22Rv1 (cell line): Measurements from ENCODE around the gene USP6NL.

ENCODE experiments used
- ZFX ChIP-seq: fragments of 450-650 bp; IDR thresholded peaks from 2 replicates; pipeline ENCODE4 v1.6.1; 2017; ENCODE audit warnings: antibody characterized with exemption, borderline replicate concordance
- TF ChIP-seq, protein P1 (sequence below): fragments of 450-650 bp; IDR thresholded peaks from 2 replicates; pipeline ENCODE4 v1.5.1; 2017; ENCODE audit warnings: mild to moderate bottlenecking

DNA sequence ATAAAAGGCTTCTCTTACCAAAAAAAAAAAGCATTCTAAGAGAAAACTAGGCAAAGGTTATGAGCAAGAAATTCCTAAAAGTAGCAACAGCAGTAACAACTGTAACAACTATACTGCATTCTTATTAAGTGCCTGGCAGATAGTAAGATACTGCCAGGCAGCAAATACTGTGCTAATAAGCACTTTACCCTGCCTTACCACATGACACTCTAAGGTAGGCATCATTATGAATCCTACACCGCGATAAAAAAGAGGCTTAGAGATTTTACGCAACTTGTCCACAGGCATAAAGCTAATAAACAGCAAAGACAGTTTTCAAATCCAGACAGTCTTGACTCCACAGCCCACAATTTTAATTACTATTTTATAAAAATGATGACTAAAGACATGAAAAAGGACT is 83.2 kb downstream of the USP6NL start:
- TF ChIP-seq, protein P1, sequence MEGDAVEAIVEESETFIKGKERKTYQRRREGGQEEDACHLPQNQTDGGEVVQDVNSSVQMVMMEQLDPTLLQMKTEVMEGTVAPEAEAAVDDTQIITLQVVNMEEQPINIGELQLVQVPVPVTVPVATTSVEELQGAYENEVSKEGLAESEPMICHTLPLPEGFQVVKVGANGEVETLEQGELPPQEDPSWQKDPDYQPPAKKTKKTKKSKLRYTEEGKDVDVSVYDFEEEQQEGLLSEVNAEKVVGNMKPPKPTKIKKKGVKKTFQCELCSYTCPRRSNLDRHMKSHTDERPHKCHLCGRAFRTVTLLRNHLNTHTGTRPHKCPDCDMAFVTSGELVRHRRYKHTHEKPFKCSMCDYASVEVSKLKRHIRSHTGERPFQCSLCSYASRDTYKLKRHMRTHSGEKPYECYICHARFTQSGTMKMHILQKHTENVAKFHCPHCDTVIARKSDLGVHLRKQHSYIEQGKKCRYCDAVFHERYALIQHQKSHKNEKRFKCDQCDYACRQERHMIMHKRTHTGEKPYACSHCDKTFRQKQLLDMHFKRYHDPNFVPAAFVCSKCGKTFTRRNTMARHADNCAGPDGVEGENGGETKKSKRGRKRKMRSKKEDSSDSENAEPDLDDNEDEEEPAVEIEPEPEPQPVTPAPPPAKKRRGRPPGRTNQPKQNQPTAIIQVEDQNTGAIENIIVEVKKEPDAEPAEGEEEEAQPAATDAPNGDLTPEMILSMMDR: no peak
- no peak for TF ChIP-seq ZFX
